Hepatocyte (in vitro differentiated cells): ENCODE results near the gene AGBL4. TPM values are rescaled to one million over a fixed set of nuclear protein-coding genes. Genes with fewer than 3 reads are reported as not detected.

Experiments used
- DNase-seq: peaks from one replicate; pipeline ENCODE4 v3.0.0-alpha.2; 2016; ENCODE audit warnings: low spot score
- H2AFZ ChIP-seq: fragments of 200-600 bp; sonication (generic); 2 replicates; pipeline ENCODE4 v1.6.0; 2016; ENCODE audit warnings: antibody characterized with exemption, mild to moderate bottlenecking
- H3K27ac ChIP-seq: fragments of 200-600 bp; sonication (generic); 2 replicates; pipeline ENCODE4 v1.5.1; 2016; ENCODE audit warnings: mild to moderate bottlenecking
- H3K27me3 ChIP-seq: fragments of 200-600 bp; sonication (generic); 2 replicates; pipeline ENCODE4 v1.6.1; 2016
- H3K36me3 ChIP-seq: fragments of 200-600 bp; sonication (generic); replicated peaks from 2 replicates; pipeline ENCODE4 v1.5.1; 2016; ENCODE audit warnings: low read depth; ENCODE audit not compliant: insufficient read depth
- H3K4me1 ChIP-seq: fragments of 200-600 bp; sonication (generic); 2 replicates; pipeline ENCODE4 v1.5.1; 2016; ENCODE audit warnings: mild to moderate bottlenecking, moderate library complexity; ENCODE audit not compliant: insufficient read depth
- H3K4me2 ChIP-seq: fragments of 200-600 bp; sonication (generic); 2 replicates; pipeline ENCODE4 v1.6.0; 2016
- H3K4me3 ChIP-seq: fragments of 200-600 bp; sonication (generic); 2 replicates; pipeline ENCODE4 v1.5.1; 2016; ENCODE audit warnings: mild to moderate bottlenecking
- H3K79me2 ChIP-seq: fragments of 200-600 bp; sonication (generic); 2 replicates; pipeline ENCODE4 v1.6.0; 2017; ENCODE audit warnings: mild to moderate bottlenecking
- H3K9me2 ChIP-seq: fragments of 200-600 bp; sonication (generic); replicated peaks from 2 replicates; pipeline ENCODE4 v1.6.0; 2017; ENCODE audit warnings: mild to moderate bottlenecking; ENCODE audit not compliant: insufficient read depth
- H3K9me3 ChIP-seq: fragments of 200-600 bp; sonication (generic); 2 replicates; pipeline ENCODE4 v1.5.1; 2016; ENCODE audit warnings: low read depth, mild to moderate bottlenecking
- H4K20me1 ChIP-seq: fragments of 200-600 bp; sonication (generic); 2 replicates; pipeline ENCODE4 v1.6.0; 2016; ENCODE audit warnings: mild to moderate bottlenecking; ENCODE audit not compliant: insufficient read depth, poor library complexity, severe bottlenecking
- EZH2 ChIP-seq: fragments of 200-600 bp; sonication (generic); IDR thresholded peaks from 2 replicates; pipeline ENCODE4 v1.6.1; 2016; ENCODE audit warnings: antibody characterized with exemption, mild to moderate bottlenecking, borderline replicate concordance
- EZH2phosphoT487 ChIP-seq: fragments of 200-600 bp; sonication (generic); IDR thresholded peaks from one replicate; pipeline ENCODE4 v1.6.1; 2018; ENCODE audit warnings: antibody characterized with exemption, mild to moderate bottlenecking, low read depth, moderate library complexity; ENCODE audit not compliant: unreplicated experiment, severe bottlenecking
- WGBS: methylation state at CpG from one replicate; pipeline ENCODE4 v1.1.6; 2016; ENCODE audit warnings: low lambda C conversion rate; ENCODE audit errors: missing lambda C conversion rate; 5-methylcytosine and 5-hydroxymethylcytosine counted together
- polyA plus RNA-seq: library from polyadenylated mRNA; unstranded; fragments of >200 nt; fragmentation: Nextera tagmentation; extraction: Ambion mirVana; gene quantifications from 2 replicates; pipeline ENCODE4 v1.2.1, GENCODE V29; 2016
- total RNA-seq: library from RNA; depleted of rRNA; stranded (reverse); fragments of >200 nt; gene quantifications from 2 replicates; pipeline ENCODE4 v1.2.3, GENCODE V29; 2014
- TF ChIP-seq, protein P1 (sequence below): fragments of 200-600 bp; sonication (generic); IDR thresholded peaks from 2 replicates; pipeline ENCODE4 v1.5.1; 2016; ENCODE audit warnings: antibody characterized with exemption, mild to moderate bottlenecking; ENCODE audit not compliant: poor library complexity

Gene AGBL4
- total and polyA plus RNA-seq, 2 experiments from 2014 or later: 0.50 to 0.73 TPM

DNA sequence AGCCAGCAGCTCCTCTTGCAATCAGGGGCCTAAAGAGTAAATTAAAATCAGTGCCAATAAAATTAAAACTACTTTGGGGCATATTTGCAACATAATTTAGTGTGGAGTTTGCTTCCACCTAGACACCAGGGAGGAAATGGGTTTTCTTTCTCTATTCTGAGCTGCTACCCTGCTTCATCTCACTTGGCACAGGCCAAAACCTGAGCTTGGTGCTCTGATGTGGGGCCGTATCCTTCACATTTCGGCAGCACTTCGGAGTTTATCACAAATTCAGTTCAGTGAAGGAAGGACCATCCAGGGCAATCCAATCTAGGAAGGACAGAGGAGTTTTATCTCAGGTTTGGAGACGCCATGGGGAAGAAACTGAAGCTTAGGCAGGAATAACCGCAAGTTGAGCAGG lies 1428.1 kb downstream of the AGBL4 start:
- no peak overlapping the region for H3K4me3 ChIP-seq
- no peak overlapping the region for H2AFZ ChIP-seq
- WGBS: 83% methylated on average over 5 of the region's 5 CpGs

DNA sequence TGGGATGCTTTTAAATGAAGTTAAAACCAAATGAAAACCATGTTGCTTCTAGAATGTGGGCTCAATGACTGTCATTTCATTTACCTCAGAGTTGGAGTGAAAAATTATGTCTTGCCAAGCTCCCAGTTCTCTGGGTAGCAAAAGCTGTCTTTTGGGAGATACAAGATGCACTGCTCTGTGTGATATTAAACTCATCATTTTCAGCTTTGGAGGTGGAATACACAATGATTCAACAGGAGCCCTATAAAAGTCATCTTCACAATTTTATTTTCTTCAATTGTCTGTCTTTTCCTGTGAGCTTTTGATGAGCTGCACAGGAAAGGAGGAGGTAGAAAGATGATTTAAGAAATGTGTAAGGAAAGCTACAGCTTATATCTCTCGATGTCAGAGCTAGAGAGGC lies 1431.4 kb downstream of the AGBL4 start:
- no peaks in the 10 kb centered on the region for H3K9me3 ChIP-seq
- H3K4me2 ChIP-seq: no peak overlapping the region
- WGBS: 83% methylated on average over 1 of the region's 1 CpG
- no peak overlapping the region for H3K4me3 ChIP-seq
- no peak overlapping the region for H3K27ac ChIP-seq
- H3K36me3 ChIP-seq: no peaks in the 10 kb centered on the region
- no peaks in the 10 kb centered on the region for H3K9me2 ChIP-seq
- no peak for TF ChIP-seq EZH2
- TF ChIP-seq EZH2phosphoT487: no peak
- TF ChIP-seq, protein P1, sequence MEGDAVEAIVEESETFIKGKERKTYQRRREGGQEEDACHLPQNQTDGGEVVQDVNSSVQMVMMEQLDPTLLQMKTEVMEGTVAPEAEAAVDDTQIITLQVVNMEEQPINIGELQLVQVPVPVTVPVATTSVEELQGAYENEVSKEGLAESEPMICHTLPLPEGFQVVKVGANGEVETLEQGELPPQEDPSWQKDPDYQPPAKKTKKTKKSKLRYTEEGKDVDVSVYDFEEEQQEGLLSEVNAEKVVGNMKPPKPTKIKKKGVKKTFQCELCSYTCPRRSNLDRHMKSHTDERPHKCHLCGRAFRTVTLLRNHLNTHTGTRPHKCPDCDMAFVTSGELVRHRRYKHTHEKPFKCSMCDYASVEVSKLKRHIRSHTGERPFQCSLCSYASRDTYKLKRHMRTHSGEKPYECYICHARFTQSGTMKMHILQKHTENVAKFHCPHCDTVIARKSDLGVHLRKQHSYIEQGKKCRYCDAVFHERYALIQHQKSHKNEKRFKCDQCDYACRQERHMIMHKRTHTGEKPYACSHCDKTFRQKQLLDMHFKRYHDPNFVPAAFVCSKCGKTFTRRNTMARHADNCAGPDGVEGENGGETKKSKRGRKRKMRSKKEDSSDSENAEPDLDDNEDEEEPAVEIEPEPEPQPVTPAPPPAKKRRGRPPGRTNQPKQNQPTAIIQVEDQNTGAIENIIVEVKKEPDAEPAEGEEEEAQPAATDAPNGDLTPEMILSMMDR: no peak
- no peak for DNase-seq
- peaks cover 2% of the 10 kb centered on the region for H3K27me3 ChIP-seq
- no peak overlapping the region for H2AFZ ChIP-seq
- no peaks in the 10 kb centered on the region for H4K20me1 ChIP-seq
- H3K79me2 ChIP-seq: no peaks in the 10 kb centered on the region
- H3K4me1 ChIP-seq: no peaks in the 10 kb centered on the region

More for the DNA sequence above, 1428.1 kb downstream of the AGBL4 start:
- no peaks in the 10 kb centered on the region for H3K27me3 ChIP-seq
- no peak for DNase-seq
- H3K4me1 ChIP-seq: no peaks in the 10 kb centered on the region
- H4K20me1 ChIP-seq: no peaks in the 10 kb centered on the region
- no peak overlapping the region for H3K27ac ChIP-seq
- TF ChIP-seq EZH2 (no peak), EZH2phosphoT487 (no peak)
- TF ChIP-seq, protein P1: no peak
- H3K9me3 ChIP-seq: no peaks in the 10 kb centered on the region
- no peak overlapping the region for H3K4me2 ChIP-seq
- H3K36me3 ChIP-seq: no peaks in the 10 kb centered on the region
- no peaks in the 10 kb centered on the region for H3K79me2 ChIP-seq
- no peaks in the 10 kb centered on the region for H3K9me2 ChIP-seq

DNA sequence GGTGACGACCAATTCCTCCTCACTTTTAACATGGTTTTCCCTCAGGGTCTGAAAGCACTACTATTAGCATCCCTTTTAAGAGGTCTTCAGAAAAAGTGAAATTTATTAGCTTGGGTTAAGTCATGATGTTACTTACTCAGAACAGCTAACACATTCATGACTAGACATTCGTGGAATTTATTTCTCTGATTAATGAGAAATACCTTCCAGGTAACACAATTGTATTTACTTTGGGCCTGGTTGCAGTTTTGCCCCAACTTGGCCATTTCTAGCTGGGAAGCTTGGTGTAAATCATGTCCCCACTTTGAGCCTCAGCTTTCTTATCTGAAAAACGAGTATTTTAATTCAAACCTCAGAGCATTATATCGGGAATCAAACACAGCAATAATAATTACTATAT lies 1432.6 kb downstream of the AGBL4 start:
- Histone ChIP-seq H3K9me2 (no peaks in the 10 kb centered on the region), H4K20me1 (no peaks in the 10 kb centered on the region), H3K4me1 (no peaks in the 10 kb centered on the region), H3K4me3 (no peak overlapping the region), H3K4me2 (no peak overlapping the region), H3K27ac (no peak overlapping the region), H3K27me3 (peaks cover 3% of the 10 kb centered on the region), H3K79me2 (no peaks in the 10 kb centered on the region), H3K36me3 (no peaks in the 10 kb centered on the region), H3K9me3 (no peaks in the 10 kb centered on the region), H2AFZ (no peak overlapping the region)
- TF ChIP-seq EZH2 (no peak), EZH2phosphoT487 (no peak)
- TF ChIP-seq, protein P1: no peak
- DNase-seq: no peak
- 84% methylated on average over 4 of the region's 4 CpGs for WGBS

DNA sequence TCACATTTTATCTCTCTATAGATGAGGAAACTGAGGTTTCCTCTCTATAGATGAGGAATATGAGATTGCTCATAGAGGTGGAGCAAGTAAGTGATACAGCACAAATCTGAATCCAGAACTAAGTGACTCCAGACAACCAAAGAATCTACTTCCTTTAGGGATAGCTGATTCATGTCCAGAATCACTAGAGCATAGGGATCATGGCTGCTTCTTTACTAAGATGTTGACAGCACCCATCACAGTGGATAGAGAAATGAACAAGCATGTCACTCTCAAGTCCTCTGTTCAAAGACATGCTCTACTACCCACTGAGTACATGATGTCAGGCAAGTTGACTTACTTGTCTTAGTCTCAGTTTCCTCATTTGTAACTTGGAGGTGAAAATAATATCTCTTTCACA lies 1435.7 kb downstream of the AGBL4 start:
- Histone ChIP-seq H3K27ac (no peak overlapping the region), H3K9me3 (no peaks in the 10 kb centered on the region), H3K27me3 (peaks cover 7% of the 10 kb centered on the region), H3K9me2 (no peaks in the 10 kb centered on the region), H4K20me1 (no peaks in the 10 kb centered on the region), H3K4me3 (no peak overlapping the region), H3K36me3 (no peaks in the 10 kb centered on the region), H3K4me1 (peaks cover 3% of the 10 kb centered on the region), H2AFZ (no peak overlapping the region), H3K4me2 (no peak overlapping the region), H3K79me2 (no peaks in the 10 kb centered on the region)
- TF ChIP-seq, protein P1: no peak
- TF ChIP-seq EZH2phosphoT487 (no peak), EZH2 (no peak)
- DNase-seq: no peak
